ENCODE results near the gene CSNK1A1.
"Not testable (repeated sequence)": the region's sequence is repeated elsewhere in the genome, so short reads cannot be mapped to it uniquely, and the experiment has no call there.

The CSNK1A1 gene

DNA sequence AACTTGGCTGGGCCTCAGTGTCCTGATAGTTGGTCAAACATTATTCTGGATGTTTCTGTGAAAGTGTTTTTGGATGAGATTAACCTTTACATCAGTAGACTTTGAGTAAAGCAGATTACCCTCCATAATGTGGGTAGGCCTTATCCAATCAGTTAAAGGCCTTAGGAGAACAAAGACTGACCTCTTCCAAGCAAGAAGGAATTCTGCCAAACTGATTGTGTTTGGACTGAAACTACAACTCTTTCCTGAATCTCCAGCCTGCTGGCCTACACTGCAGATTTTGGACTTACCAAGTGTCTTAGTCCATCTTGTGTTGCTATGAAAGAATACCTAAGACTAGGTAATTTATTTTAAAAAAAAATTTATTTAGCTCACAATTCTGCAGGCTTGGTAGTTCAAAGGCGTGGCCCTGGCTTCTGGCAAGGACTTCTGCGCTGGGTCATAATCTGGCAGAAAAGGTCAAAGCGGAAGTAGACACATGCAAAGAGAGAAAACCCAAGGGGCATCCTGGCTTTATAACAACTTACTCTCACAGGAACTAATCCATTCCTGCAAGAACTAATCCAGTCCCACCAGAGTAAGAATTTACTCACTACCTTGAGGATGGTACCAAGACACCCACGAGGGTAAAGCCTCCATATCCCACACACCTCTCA, 21.5 kb upstream of the CSNK1A1 start:
- DNase-seq, result no peak

GRCh38 chr5:149572170-149572569, 20.9 kb upstream of the CSNK1A1 start:
- no peak for DNase-seq

- DNase-seq, result no peak
Observed at GRCh38 chr5:149567226-149567625, 16.0 kb upstream of the CSNK1A1 start.

- peak; percentile 69 for DNase-seq
Observed at GRCh38 chr5:149564542-149565140, 13.4 kb upstream of the CSNK1A1 start.

DNA sequence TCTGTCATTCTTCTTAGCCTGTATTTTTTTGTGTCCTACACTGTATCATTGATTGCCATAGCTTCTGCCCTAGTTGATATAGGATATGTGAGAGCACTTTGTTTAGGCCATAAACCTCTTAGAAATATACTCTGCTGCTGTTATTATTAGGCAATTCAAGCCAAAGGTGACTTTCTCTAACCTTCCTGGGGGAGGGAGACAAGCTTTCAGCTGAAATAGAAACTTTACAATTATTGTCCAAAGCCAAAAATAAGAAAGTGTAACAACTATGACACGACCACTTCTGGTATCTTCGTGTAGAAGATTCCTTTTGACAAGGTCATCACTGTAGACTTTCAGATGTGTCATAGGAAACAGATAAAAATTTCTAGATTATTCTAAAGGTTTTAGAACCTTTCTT, 12.2 kb upstream of the CSNK1A1 start:
- DNase-seq, result no peak

DNA sequence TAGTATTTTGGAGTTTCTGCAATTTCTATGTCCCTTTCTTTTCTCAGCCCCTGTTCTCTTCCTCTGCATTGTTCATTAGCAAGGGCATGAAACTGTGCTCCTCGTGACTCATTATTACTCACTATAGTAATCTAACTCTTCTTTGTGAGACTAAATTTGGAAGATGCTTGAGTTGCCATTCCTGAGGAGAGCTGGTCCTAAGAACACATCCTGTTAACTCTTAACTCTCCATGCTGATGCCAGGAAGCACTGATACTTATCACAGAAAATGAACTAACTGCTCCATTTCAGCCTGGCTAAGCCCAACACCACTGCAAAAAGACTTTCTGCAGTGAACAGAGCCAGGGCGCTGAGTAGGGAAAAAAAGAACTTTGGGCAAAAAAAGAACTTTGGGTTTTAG, 10.6 kb upstream of the CSNK1A1 start:
- DNase-seq, result no peak

- DNase-seq, result no peak
Observed at GRCh38 chr5:149559706-149560105, 8.5 kb upstream of the CSNK1A1 start.

DNA sequence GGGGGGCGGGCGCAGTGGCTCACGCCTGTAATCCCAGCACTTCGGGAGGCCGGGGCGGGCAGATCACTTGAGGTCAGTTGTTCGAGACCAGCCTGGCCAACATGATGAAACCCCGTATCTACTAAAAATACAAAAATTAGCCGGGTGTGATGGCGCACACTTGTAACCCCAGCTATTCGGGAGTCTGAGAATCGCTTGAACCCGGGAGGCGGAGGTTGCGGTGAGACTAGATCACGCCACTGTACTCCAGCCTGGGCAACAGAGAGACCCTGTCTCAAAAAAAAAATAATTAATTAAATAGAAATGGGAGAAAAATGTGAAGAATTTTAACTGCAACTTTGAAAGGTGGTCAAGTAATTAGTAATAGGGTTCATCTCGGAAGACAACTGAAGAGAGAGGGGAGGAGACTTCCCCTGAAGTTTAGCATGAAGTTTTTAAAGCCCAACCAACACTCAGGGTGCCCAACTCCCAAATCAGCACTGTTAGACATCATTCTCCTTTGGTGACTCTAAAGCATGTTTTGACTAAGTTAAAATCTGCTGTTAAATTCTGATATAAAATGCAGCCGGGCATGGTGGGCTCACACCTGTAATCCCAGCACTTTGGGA, 1.4 kb upstream of the CSNK1A1 start:
- no peak for DNase-seq

- DNase-seq, result no peak
Observed at GRCh38 chr5:149552038-149552494, 827 bp upstream of the CSNK1A1 start.

GRCh38 chr5:149550594-149551226, 529 bp downstream of the CSNK1A1 start:
- DNase-seq, result no peak

DNA sequence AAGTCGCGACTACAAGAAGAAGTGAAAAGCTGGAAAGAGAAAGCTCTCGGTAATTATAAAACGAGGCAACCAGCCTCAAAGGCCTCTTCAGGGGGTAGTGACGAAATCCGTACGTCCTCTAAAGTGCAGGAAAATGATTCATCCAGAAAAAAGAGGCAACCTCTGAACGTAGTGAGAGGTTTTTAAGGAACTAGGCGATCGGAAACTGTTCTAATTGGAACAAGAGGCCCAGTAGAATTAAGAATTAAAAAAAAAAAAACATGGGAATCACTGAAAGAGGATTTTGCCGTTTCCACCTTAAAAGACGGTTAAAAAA, 1.0 kb downstream of the CSNK1A1 start:
- no peak for DNase-seq

- DNase-seq, result peak; percentile 68
Observed at GRCh38 chr5:149549461-149550267, 1.6 kb downstream of the CSNK1A1 start.

DNA sequence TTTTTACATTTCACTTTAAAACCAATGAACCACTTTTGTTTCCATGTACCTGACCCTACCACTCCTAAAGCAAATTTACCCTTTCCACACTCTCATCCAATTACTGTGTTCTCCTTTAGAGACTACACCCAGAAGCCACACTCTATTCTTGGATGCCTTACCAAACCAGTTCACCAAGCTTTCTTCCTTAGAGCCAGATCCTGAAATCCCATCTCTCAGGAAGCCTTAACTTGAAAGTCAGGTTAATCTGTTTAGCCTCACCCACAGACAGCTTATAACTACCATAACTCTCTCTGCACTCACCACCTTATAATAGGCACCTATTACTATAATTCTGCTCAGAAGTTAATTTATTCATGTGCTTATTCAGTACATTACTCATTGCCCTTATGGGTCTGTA, 4.3 kb downstream of the CSNK1A1 start:
- DNase-seq, result no peak

- DNase-seq, result no peak
Observed at GRCh38 chr5:149545327-149545726, 5.9 kb downstream of the CSNK1A1 start.

GRCh38 chr5:149544028-149544420, 7.2 kb downstream of the CSNK1A1 start:
- DNase-seq, result no peak

DNA sequence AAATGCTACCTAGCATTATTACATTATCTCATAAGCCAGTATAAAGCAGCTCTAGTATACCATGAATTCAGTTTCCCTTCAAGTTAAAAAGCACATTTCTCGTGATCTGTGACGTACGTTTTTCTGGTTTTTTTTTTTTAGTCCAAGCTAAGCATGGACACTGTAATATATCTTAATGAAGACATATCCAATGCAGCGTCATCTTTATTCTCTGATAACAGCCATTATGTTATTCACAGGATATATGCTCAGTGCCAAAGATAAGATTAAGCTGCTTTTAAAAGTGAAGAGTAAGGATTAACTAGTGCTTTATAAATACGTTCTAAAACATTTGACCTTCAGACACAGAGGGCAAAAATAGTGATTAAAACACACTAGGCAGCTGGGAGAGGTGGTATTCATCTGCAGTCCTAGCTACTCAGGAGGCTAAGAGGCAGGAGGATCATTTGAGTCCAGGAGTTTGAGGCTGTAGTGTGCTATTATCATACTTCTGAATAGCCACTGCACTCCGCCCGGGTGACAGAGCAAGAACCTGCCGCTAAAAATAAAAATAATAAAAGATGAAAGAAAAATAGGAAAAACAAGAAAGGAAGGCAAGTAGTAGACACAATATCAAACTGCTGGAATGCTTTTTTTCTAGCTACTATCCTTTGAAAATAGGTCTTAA, 7.7 kb downstream of the CSNK1A1 start:
- no peak for DNase-seq

- DNase-seq, result no peak
Observed at GRCh38 chr5:149541893-149542292, 9.3 kb downstream of the CSNK1A1 start.

DNA sequence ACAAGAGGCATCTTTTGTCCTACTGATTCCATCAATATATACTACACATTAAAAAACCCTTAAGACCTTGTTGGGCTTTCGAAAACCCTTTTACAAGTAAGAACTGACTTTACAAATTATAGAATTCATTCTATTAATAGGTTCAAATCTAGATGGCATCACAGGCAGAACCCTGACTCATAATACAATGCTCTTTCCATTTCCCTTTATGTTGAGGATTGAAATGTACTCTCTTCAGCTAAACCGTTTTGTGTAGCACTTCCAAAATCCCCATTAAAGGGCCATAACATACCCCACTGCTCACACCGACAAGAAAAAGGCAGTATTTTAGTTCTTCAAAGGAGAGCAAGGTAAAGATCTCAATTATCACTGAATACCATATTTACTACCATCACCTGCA, 11.2 kb downstream of the CSNK1A1 start:
- DNase-seq, result no peak

- DNase-seq, result no peak
Observed at GRCh38 chr5:149537374-149537975, 13.8 kb downstream of the CSNK1A1 start.

DNA sequence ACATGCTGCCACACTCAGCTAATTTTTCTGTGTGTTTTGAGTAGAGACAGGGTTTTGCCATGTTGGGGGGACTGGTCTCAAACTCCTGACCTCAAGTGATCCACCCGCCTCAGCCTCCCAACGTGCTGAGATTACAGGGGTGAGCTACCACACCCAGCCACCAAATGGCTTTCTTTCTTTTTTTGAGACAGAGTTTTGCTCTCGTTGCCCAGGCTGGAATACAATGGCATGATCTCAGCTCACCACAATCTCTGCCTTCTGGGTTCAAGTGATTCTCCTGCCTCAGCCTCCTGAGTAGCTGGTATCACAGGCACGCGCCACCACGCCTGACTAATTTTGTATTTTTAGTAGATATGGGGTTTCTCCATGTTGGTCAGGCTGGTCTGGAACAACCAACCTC, 15.5 kb downstream of the CSNK1A1 start:
- DNase-seq, result not testable (repeated sequence)

DNA sequence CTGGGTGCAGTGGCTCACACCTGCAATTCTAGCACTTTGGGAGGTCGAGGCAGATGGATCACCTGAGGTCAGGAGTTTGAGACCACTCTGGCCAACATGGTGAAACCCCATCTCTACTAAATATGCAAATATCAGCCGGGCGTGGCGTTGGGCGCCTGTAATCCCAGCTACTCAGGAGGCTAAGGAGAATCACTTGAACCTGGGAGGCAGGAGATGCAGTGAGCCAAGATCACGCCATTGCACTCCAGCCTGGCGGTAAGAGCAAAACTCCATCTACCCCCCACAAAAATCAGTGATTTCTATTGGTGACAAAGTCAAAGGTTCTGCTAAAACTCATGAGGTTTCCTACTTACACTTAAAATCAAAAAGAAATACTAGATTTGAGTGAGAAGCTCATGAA, 18.8 kb downstream of the CSNK1A1 start:
- DNase-seq, result no peak

GRCh38 chr5:149529463-149529862, 21.8 kb downstream of the CSNK1A1 start:
- DNase-seq, result no peak
